Stimulated activated CD4-positive, alpha-beta T cell treated with anti-CD3 and anti-CD28 coated beads, Interleukin-4, amount 100 ng/mL, for 1 hour (primary cell): ENCODE data around the gene HPRT1.
"Not testable (repeated sequence)": the region's sequence is repeated elsewhere in the genome, so short reads cannot be mapped to it uniquely, and the experiment has no call there.

Source experiments
- DNase-seq: peaks from one replicate; pipeline ENCODE4 v3.0.0-alpha.2; 2020

The HPRT1 gene

GRCh38 chrX:134460005-134460861 lies at the start of gene HPRT1:
Gene HPRT1 (plus strand): TSS chrX:134460165. CDS start chrX:134460312, 147 bp downstream.
- DNase-seq: peak; percentile 73

GRCh38 chrX:134416087-134416486 lies 43.9 kb upstream of the HPRT1 start:
- no peak for DNase-seq

GRCh38 chrX:134418317-134419113 lies 41.5 kb upstream of the HPRT1 start:
- DNase-seq: no peak

GRCh38 chrX:134419784-134420183 lies 40.2 kb upstream of the HPRT1 start:
- no peak for DNase-seq

GRCh38 chrX:134423606-134424005 lies 36.4 kb upstream of the HPRT1 start:
- DNase-seq: no peak

- no peak for DNase-seq
Observed at GRCh38 chrX:134426281-134426680, 33.7 kb upstream of the HPRT1 start.

GRCh38 chrX:134431894-134432293 lies 28.1 kb upstream of the HPRT1 start:
- DNase-seq: no peak

GRCh38 chrX:134435894-134436293 lies 24.1 kb upstream of the HPRT1 start:
- no peak for DNase-seq

GRCh38 chrX:134443020-134443419 lies 16.9 kb upstream of the HPRT1 start:
- no peak for DNase-seq

GRCh38 chrX:134443461-134443860 lies 16.5 kb upstream of the HPRT1 start:
- no peak for DNase-seq

- DNase-seq: no peak
Observed at GRCh38 chrX:134444681-134445080, 15.3 kb upstream of the HPRT1 start.

- DNase-seq: no peak
Observed at GRCh38 chrX:134452596-134452995, 7.4 kb upstream of the HPRT1 start.

GRCh38 chrX:134453631-134454030 lies 6.3 kb upstream of the HPRT1 start:
- DNase-seq: no peak

- DNase-seq: no peak
Observed at GRCh38 chrX:134454506-134454905, 5.5 kb upstream of the HPRT1 start.

GRCh38 chrX:134457708-134458107 lies 2.3 kb upstream of the HPRT1 start:
- DNase-seq: no peak

GRCh38 chrX:134459683-134460004 lies 321 bp upstream of the HPRT1 start:
- no peak for DNase-seq

- DNase-seq: no peak
Observed at GRCh38 chrX:134460862-134461220, 876 bp downstream of the HPRT1 start.

- no peak for DNase-seq
Observed at GRCh38 chrX:134461437-134461836, 1.5 kb downstream of the HPRT1 start.

GRCh38 chrX:134462927-134463326 lies 3.0 kb downstream of the HPRT1 start:
- no peak for DNase-seq

GRCh38 chrX:134464453-134464852 lies 4.5 kb downstream of the HPRT1 start:
- not testable (repeated sequence) for DNase-seq

- no peak for DNase-seq
Observed at GRCh38 chrX:134469486-134469885, 9.5 kb downstream of the HPRT1 start.

- DNase-seq: no peak
Observed at GRCh38 chrX:134470013-134470412, 10.0 kb downstream of the HPRT1 start.

GRCh38 chrX:134472041-134472440 lies 12.1 kb downstream of the HPRT1 start:
- DNase-seq: no peak

GRCh38 chrX:134476284-134476683 lies 16.3 kb downstream of the HPRT1 start:
- no peak for DNase-seq
